Fibroblast of the aortic adventitia (primary cell): ENCODE data around the gene ADAMTS14. TPM values are rescaled to one million over a fixed set of nuclear protein-coding genes. Genes with fewer than 3 reads are reported as not detected.
A peak's percentile ranks its signal among the peaks of the same experiment; 100 is the strongest.

Experiments used
- DNase-seq: peaks from one replicate; pipeline ENCODE4 v3.0.0-alpha.2; 2010; ENCODE audit warnings: low read depth
- H3K4me3 ChIP-seq: 2 replicates; pipeline ENCODE4 v1.5.1; 2011; ENCODE audit warnings: low read depth, mild to moderate bottlenecking, control low read depth, low read length, moderate library complexity
- CTCF ChIP-seq: IDR thresholded peaks from 2 replicates; pipeline ENCODE4 v1.5.1; 2011; ENCODE audit warnings: mild to moderate bottlenecking, low read length, control low read depth, inconsistent platforms; ENCODE audit not compliant: insufficient read depth
- total RNA-seq: library from RNA; depleted of rRNA; stranded (reverse); fragments of >200 nt; gene quantifications from 2 replicates; pipeline ENCODE4 v1.2.3, GENCODE V29; 2012; ENCODE audit warnings: low replicate concordance

The ADAMTS14 gene
- total RNA-seq, 1 donor = 5.3 TPM

- DNase-seq = no peak
- H3K4me3 ChIP-seq = no peak overlapping the region
- TF ChIP-seq CTCF = no peak
Measured at GRCh38 chr10:70736525-70736924, 64.2 kb downstream of the ADAMTS14 start.

GRCh38 chr10:70737250-70737649 lies 64.9 kb downstream of the ADAMTS14 start:
- TF ChIP-seq CTCF = no peak
- H3K4me3 ChIP-seq = no peak overlapping the region
- DNase-seq = no peak

- no peak overlapping the region for H3K4me3 ChIP-seq
- DNase-seq = no peak
- TF ChIP-seq CTCF = peak; percentile 34
Measured at GRCh38 chr10:70738006-70738760, 65.9 kb downstream of the ADAMTS14 start.

DNA sequence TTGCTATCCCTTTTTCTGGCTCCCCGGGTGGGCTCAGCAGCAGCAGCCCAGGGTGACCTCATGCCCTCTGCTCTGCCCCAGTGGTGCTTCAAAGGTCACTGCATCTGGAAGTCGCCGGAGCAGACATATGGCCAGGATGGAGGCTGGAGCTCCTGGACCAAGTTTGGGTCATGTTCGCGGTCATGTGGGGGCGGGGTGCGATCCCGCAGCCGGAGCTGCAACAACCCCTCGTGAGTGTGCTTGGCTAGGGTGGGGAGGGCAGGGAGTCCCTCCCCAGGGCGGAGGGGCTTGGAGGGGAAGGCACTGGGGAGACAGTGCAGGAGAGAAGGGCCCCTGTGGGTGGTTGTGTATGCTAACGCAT lies 66.4 kb downstream of the ADAMTS14 start:
- H3K4me3 ChIP-seq = no peak overlapping the region
- no peak for TF ChIP-seq CTCF
- DNase-seq = no peak

GRCh38 chr10:70740406-70741288 lies 68.3 kb downstream of the ADAMTS14 start:
- DNase-seq = no peak

More at GRCh38 chr10:70740406-70741288, 68.3 kb downstream of the ADAMTS14 start:
- H3K4me3 ChIP-seq = no peak overlapping the region
- TF ChIP-seq CTCF = no peak
